ENCODE data around the gene RMRP.

Gene RMRP

DNA sequence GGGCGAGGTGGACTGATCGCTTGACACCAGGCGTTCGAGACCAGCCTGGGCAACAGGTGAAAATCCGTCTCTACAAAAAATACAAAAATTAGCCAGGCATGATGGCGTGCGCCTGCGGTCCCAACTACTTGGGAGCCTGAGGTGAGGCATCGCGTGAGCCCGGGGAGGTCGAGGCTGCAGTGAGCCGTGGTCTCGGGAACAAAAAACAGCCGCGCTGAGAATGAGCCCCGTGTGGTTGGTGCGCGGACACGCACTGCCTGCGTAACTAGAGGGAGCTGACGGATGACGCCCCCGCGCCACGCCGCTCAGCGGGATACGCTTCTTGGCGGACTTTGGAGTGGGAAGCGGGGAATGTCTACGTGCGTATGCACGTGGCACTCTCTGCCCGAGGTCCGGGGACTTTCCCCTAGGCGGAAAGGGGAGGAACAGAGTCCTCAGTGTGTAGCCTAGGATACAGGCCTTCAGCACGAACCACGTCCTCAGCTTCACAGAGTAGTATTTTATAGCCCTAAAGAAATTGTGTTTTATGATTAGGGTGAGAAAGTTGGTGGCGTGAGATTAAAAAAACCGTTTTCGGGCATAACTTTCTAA lies at the start of gene RMRP:
Gene RMRP (minus strand): TSS at position 474 of the 591 bp plus-strand sequence.
- DNase-seq (ENCODE audit: low read depth): peak; percentile 99
- peak within 1 kb of the TSS; percentile 86 for H3K4me3 ChIP-seq (ENCODE audit: low read length)
- TF ChIP-seq, protein P1, sequence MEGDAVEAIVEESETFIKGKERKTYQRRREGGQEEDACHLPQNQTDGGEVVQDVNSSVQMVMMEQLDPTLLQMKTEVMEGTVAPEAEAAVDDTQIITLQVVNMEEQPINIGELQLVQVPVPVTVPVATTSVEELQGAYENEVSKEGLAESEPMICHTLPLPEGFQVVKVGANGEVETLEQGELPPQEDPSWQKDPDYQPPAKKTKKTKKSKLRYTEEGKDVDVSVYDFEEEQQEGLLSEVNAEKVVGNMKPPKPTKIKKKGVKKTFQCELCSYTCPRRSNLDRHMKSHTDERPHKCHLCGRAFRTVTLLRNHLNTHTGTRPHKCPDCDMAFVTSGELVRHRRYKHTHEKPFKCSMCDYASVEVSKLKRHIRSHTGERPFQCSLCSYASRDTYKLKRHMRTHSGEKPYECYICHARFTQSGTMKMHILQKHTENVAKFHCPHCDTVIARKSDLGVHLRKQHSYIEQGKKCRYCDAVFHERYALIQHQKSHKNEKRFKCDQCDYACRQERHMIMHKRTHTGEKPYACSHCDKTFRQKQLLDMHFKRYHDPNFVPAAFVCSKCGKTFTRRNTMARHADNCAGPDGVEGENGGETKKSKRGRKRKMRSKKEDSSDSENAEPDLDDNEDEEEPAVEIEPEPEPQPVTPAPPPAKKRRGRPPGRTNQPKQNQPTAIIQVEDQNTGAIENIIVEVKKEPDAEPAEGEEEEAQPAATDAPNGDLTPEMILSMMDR (conservative IDR thresholded peaks at IDR 0.05; ENCODE audit: low read depth, low read length): no peak

DNA sequence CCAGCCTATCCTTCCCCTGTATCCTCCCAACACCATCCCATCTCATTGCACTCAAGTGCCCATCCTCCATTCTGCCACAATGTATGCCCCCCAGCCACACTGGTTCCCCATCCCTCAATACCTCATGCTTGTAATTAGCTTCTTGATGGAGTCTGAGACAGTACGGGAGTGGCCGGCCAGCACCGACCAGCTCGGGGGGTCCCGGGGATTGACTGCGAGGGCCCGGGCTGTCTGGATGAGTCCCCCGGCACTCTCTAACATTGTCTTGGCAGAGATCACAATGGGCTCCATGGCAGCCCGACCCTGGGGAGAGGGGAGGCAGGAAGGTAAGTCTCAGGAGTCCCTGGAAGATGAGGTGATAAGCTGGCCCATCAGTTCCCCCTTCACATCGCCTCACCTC lies 49.1 kb upstream of the RMRP start:
- no peak for DNase-seq (ENCODE audit: low read depth)
- H3K4me3 ChIP-seq (ENCODE audit: low read length): no peak overlapping the region
- TF ChIP-seq, protein P1 (conservative IDR thresholded peaks at IDR 0.05; ENCODE audit: low read depth, low read length): no peak

- TF ChIP-seq, protein P1 (conservative IDR thresholded peaks at IDR 0.05; ENCODE audit: low read depth, low read length): no peak
- DNase-seq (ENCODE audit: low read depth): no peak
- no peak overlapping the region for H3K4me3 ChIP-seq (ENCODE audit: low read length)
Observed at GRCh38 chr9:35705836-35706430, 48.1 kb upstream of the RMRP start.

GRCh38 chr9:35705372-35705771 lies 47.6 kb upstream of the RMRP start:
- no peak overlapping the region for H3K4me3 ChIP-seq (ENCODE audit: low read length)
- TF ChIP-seq, protein P1 (conservative IDR thresholded peaks at IDR 0.05; ENCODE audit: low read depth, low read length): no peak
- DNase-seq (ENCODE audit: low read depth): no peak

DNA sequence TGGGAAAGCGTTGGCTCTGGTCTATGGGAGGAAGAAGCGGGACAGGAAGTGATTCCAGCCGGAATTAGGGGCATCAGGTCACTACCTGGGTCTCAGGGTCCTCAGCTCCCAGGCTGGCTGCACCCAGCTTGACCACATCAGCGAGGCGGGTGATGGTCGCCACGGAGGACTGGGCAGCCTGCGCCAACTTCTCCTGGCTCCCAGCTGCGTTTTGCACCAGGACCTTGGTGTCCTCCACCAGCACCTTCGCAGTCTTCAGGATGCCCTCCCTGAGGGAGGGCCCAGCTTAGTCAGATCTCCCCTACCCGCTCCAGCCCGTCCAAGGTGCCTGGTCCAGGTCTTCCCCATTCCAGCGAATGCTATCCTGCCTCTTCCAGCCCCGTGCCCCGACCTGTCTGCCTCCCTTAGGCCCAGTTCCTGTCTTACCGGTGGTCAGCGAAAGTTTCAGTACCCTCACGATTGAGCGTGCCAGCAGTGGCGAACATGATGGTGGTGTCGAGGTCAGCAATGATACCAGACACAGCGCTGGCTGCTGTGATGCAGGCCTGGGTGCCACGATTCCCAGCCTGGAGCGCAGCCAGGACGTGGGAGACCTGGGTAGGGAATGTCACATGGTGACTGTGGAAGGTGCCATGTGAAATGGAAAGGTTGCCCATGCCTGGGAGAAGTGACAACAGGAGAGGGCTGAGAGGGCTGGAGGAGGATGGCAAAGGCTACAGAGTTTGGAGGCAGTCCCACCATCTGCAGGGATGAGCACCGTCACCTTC lies 46.3 kb upstream of the RMRP start:
- H3K4me3 ChIP-seq (ENCODE audit: low read length): no peak overlapping the region
- TF ChIP-seq, protein P1 (conservative IDR thresholded peaks at IDR 0.05; ENCODE audit: low read depth, low read length): no peak
- DNase-seq (ENCODE audit: low read depth): no peak

DNA sequence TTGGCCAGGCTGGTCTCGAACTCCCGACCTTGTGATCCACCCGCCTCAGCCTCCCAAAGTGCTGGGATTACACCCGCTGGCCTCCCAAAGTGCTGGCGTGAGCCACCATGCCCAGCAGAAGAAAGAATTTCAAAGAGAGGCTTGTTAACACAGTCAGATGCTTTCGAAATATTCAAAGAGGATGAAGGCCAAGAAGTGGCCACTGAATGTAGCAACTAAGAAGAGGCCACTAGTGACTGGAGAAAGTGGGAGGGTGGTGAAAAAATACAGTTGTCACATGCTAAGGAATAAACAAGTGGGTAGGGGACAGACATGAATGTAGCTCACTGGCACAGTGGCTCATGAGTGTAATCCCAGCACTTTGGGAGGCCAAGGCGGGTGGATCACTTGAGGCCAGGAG lies 44.9 kb upstream of the RMRP start:
- TF ChIP-seq, protein P1 (conservative IDR thresholded peaks at IDR 0.05; ENCODE audit: low read depth, low read length): no peak
- no peak overlapping the region for H3K4me3 ChIP-seq (ENCODE audit: low read length)
- no peak for DNase-seq (ENCODE audit: low read depth)
